HG03432 (cell line): ENCODE data around the gene IGFL4.

Experiments
- ATAC-seq: cut with Tn5 transposase; IDR thresholded peaks from one replicate; pipeline ENCODE4 v1.9.1; 2021; ENCODE audit warnings: mild to moderate bottlenecking, moderate library complexity; ENCODE audit not compliant: unreplicated experiment

Gene IGFL4

GRCh38 chr19:45998834-45999233, 42.0 kb downstream of the IGFL4 start:
- no peak for ATAC-seq

DNA sequence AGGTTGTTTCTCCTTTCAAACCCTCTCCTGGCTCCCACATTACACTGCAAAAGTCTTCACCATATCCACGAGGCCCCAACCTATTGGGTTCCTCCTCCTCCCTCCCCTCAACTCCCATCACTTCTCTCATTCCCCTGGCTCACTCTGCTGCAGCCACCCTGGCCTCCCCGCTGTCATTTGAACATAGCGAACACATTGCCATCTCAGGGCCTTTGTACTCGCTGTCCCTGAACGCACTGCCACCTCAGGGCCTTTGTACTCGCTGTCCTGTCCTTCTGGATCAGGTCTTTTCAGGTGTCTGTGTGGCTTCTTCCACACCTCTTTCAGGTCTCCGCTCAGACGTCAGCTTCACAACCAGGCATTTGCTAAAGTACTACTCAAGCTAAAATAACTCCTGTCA, 43.9 kb downstream of the IGFL4 start:
- no peak for ATAC-seq

DNA sequence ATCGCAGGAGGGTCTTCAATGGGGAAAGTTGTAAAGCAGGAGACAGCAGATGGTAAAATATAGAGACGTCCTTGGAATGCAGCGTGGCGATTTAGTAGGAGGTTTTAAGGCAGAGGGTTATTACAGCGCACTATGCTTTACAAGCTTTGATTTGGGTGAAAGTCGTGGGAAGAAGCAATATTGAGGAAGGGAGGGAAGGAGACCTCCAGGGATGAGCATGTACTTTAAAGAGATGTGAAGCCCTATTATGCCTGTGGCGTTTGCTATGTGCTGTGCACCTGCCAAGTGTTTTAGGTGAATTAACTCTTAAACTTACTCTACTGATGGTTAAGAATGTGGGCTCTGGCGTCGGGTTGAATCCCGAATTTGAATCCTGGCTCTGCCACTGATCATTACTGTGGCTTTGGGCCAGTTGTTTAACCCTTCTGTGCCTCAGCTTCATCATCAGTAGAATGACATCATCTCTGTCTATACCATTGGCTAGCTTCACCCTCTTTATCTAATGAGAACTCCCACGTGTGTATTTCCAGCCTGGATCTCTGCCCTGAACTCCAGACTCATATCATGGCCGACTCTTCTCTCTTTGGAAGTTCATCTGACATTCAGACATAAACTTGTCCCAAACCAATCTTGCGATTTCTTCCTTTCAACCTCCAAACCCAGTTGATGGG, 45.0 kb downstream of the IGFL4 start:
- ATAC-seq: no peak

DNA sequence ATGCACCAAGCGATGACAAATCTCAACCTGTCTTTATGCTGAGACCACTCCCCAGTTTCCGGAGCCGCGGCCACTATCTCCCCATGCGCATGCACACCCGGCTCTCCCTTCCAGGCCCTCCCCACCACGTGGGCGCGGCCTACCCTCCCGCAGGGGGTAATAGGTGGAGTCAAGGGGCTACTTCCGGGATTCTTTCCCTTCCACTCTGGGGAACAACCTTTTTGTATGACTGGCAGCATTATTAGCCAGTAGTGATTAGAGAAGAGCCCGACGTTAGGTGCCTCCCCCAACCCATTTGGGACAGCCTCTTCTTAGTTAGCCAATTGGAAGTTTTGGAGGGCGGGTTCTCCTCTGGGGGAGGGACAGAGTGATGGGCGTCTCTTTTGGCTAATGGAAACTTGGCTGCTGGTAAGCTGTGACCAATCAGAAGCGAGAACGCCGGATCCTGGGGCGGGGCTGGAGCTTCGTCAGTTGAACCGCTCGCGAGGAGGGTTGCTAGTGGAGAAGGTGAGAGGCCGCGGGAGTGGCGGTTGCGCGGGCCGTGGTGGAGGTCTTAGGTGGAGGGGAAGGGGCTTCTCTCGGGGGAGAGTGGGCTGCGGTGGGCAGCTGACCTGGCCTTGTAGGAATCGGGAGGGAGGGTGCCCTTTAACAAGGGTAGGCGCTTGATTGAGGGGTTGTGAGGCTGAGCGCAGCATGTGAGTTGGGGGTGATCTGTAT, 45.6 kb downstream of the IGFL4 start, which contains the start of gene CCDC61:
Gene CCDC61, plus strand, starts transcription at position 470 of the 717 bp plus-strand sequence. CDS start 7,552 bp downstream, outside the sequence.
- peak; percentile 95 for ATAC-seq

DNA sequence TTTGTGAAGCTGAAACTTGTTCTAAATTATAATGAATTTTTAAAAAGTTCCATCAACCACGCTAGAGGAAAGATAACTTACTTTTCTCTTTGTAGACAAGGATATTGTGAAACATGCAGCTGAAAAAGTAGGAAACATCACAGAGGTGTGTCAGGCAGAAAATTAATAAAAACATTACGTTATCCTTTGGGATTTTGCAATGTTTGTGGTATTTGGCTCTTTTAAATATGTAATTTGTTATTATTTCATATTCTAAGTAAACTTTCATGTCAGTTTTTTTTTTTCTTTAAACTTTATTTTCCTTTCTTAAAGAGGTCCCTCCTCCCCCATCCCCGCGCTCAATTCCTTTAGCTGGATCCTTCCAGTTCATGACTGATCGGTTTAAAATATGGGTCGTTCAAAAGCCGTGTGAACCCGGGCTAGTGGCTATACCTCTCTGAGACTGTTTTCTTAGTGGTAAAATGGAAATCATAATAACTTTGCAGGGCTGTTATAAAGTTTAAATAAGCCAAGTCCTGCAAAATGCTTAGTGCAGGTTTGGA, 46.3 kb downstream of the IGFL4 start:
- peak; percentile 1 for ATAC-seq

- ATAC-seq: no peak
Measured at GRCh38 chr19:45990113-45990728, 50.6 kb downstream of the IGFL4 start.
